Transverse colon (tissue), 4 donors: ENCODE data around the gene LRIG1. TPM values are rescaled to one million over a fixed set of nuclear protein-coding genes. Genes with fewer than 3 reads are reported as not detected.

ENCODE experiments used
- DNase-seq: peaks from one replicate; pipeline ENCODE4 v3.0.0-alpha.2; 2019
- H3K27ac ChIP-seq, 4 donors: fragments of 200-600 bp; sonication (generic); 2 replicates each; pipeline ENCODE4 v1.5.1; 2016 to 2018; ENCODE audit warnings: inconsistent platforms in 4 of 4
- H3K27me3 ChIP-seq: fragments of 200-600 bp; sonication (generic); 2 replicates; pipeline ENCODE4 v1.5.1; 2017; ENCODE audit warnings: inconsistent platforms
- H3K36me3 ChIP-seq, 4 donors: fragments of 200-600 bp; sonication (generic); 2 replicates each; pipeline ENCODE4 v1.5.1; 2017 to 2019; ENCODE audit warnings: inconsistent platforms in 4 of 4
- H3K4me1 ChIP-seq, 4 donors: fragments of 200-600 bp; sonication (generic); 2 replicates each; pipeline ENCODE4 v1.5.1; 2017 to 2020; ENCODE audit warnings: inconsistent platforms in 4 of 4
- H3K4me3 ChIP-seq, 4 donors: fragments of 200-600 bp; sonication (generic); 1 replicate in 1 of 4; 2 replicates in 3 of 4; pipeline versions ENCODE4 v1.5.1 to v1.6.1; 2017 to 2019; ENCODE audit warnings: inconsistent platforms in 4 of 4
- H3K9me3 ChIP-seq, 2 donors: fragments of 200-600 bp; sonication (generic); 2 replicates each; pipeline ENCODE4 v1.5.1; 2017 to 2019; ENCODE audit warnings: inconsistent platforms in 2 of 2
- EP300 ChIP-seq: sonication (generic); formaldehyde crosslinking; IDR thresholded peaks from one replicate; pipeline ENCODE4 v1.6.1; 2017; ENCODE audit warnings: antibody characterized with exemption, low read depth
- POLR2A ChIP-seq: fragments of 450-650 bp; IDR thresholded peaks from one replicate; pipeline ENCODE4 v1.6.1; 2016; ENCODE audit warnings: antibody characterized with exemption, mild to moderate bottlenecking, moderate library complexity
- POLR2AphosphoS5 ChIP-seq, 3 donors: sonication (generic); formaldehyde crosslinking; IDR thresholded peaks; one replicate each; pipeline ENCODE4 v1.6.1; 2016; ENCODE audit warnings: antibody characterized with exemption in 3 of 3
- whole genome bisulfite sequencing, 2 donors: methylation state at CpG; one replicate each; pipeline ENCODE4 v1.1.5; 2018; ENCODE audit warnings: low coverage in 1 of 2; 5-methylcytosine and 5-hydroxymethylcytosine counted together
- in situ Hi-C, 4 donors: fragments of 200-750 bp; cut with MboI; loops; one replicate each; pipeline versions ENCODE4 v1.15.0 to v1.15.1; 2017; ENCODE audit warnings: low sequenced_read_pairs in 3 of 4, low pct_ligation_motif_present in 1 of 4, low pct_unique_long_range_greater_than_20kb in 1 of 4
- intact Hi-C: fragments of 100-400 bp; cut with DNase I; formaldehyde crosslinking; loops from one replicate; pipeline ENCODE4 v1.15.1; 2023; ENCODE audit warnings: low total_unique reads
- total RNA-seq, 4 donors: library from RNA; depleted of rRNA; stranded (reverse); fragments of >200 nt; gene quantifications; one replicate each; pipeline ENCODE4 v1.1.0, GENCODE V29; 2016
- TF ChIP-seq, protein P1 (sequence below), 5 experiments: fragments of 200-600 bp in 3 of 5; fragments of 450-650 bp in 2 of 5; sonication (generic) in 3 of 5; IDR thresholded peaks; 1 replicate in 2 of 5; 2 replicates in 3 of 5; pipeline ENCODE4 v1.5.1; 2016 to 2017; ENCODE audit warnings: antibody characterized with exemption in 5 of 5, inconsistent platforms in 3 of 5, mild to moderate bottlenecking in 2 of 5, moderate library complexity in 1 of 5

Gene LRIG1
- total RNA-seq, 4 donors from 2014 or later: 67.2 to 87.6 (median 79.3) TPM

DNA sequence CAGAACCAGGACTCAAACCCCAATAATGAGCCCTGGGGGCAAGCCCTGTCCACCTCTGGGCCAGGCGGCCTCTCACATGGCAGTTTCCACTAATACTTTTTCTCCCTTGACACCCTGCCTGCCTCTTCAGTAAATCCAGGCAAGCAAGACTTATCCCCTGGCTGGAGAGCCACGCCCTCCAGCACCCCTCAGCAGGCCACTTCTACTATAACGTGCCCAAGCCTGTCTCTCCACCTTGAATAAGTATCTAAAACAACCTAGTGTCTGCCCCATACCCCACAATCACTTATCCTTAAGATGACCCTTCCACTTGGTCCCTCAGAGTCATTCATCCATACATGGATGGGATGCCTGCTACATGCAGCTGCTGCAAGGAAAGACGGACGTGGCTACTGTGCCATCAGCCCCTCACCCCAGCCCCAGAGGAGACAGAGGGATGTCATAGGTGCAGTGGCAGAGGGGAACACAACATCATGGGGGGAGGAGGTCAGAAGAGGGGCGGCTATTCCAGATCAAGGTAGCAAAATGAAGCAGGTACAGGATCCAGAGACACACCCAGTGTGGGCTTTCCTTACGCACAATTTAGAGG is 63.4 kb downstream of the LRIG1 start:
- Histone ChIP-seq H3K36me3 (no peaks in the 10 kb centered on the region), H3K27me3 (no peaks in the 10 kb centered on the region), H3K27ac (peak overlapping the region; percentile 8 to 81 (median 50)), H3K9me3 (no peaks in the 10 kb centered on the region), H3K4me3 (no peak overlapping the region), H3K4me1 (peaks cover 33 to 70% (median 47%) of the 10 kb centered on the region in 4 donors)
- TF ChIP-seq, protein P1, sequence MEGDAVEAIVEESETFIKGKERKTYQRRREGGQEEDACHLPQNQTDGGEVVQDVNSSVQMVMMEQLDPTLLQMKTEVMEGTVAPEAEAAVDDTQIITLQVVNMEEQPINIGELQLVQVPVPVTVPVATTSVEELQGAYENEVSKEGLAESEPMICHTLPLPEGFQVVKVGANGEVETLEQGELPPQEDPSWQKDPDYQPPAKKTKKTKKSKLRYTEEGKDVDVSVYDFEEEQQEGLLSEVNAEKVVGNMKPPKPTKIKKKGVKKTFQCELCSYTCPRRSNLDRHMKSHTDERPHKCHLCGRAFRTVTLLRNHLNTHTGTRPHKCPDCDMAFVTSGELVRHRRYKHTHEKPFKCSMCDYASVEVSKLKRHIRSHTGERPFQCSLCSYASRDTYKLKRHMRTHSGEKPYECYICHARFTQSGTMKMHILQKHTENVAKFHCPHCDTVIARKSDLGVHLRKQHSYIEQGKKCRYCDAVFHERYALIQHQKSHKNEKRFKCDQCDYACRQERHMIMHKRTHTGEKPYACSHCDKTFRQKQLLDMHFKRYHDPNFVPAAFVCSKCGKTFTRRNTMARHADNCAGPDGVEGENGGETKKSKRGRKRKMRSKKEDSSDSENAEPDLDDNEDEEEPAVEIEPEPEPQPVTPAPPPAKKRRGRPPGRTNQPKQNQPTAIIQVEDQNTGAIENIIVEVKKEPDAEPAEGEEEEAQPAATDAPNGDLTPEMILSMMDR (IDR thresholded peaks at IDR 0.05): no peak
- no peak for TF ChIP-seq EP300
- no peak for TF ChIP-seq POLR2A
- TF ChIP-seq POLR2AphosphoS5 (IDR thresholded peaks at IDR 0.05): no peak
- no peak for DNase-seq
- WGBS, 2 donors: 87 to 96% methylated on average over 2 to 7 of the region's 7 CpGs
- intact Hi-C loops: no loop called here
- in situ Hi-C loops: no loop called here

DNA sequence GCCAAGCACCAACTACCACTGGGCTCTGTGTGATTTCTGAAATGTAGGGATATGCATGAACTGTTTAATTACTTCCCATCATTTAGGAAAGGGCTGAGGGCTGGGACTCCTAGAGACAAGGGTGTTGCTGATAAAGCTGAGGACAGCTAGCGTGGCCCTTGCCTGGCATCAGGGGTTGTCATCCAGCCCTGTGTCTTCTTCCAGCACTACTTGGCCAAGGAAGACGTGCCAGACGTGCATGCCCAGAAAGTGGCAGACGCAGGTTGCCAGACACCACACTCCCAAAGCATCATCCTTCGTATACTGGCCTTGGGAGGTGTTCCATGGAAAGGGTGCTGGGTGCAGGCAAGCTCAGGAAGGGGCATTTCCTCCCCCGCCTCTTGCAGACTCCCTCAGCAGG is 64.8 kb downstream of the LRIG1 start:
- intact Hi-C loops: no loop called here
- 92% methylated on average over 5 of the region's 6 CpGs; no CpG with 5 or more reads in 1 of the 2 donors for WGBS, 2 donors
- Histone ChIP-seq H3K27ac (peak overlapping the region in 3 of 4 donors; percentile 28 to 69 (median 32)), H3K27me3 (no peaks in the 10 kb centered on the region), H3K4me1 (peaks cover 21 to 56% (median 34%) of the 10 kb centered on the region in 4 donors), H3K9me3 (no peaks in the 10 kb centered on the region), H3K4me3 (no peak overlapping the region), H3K36me3 (no peaks in the 10 kb centered on the region)
- TF ChIP-seq POLR2AphosphoS5 (IDR thresholded peaks at IDR 0.05) (no peak), POLR2A (no peak), EP300 (no peak)
- TF ChIP-seq, protein P1 (IDR thresholded peaks at IDR 0.05): no peak
- in situ Hi-C loops: no loop called here
- DNase-seq: no peak

DNA sequence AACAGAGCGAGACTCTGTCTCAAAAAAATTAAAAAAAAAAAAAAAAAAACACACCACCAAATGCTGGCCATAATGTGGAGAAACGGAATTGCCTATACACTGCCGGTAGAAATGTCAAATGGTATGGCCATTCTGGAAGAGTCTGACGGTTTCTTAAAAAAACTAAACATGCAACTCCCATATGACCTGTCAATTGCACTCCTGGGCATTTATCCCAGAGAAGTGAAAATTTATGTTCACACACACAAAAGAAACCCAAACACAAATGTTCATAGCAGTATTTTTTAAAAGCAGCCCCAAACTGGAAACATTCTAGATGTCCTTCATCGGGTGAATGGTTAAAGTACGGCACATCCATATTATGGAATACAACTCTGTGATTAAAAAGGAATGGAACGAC is 66.1 kb downstream of the LRIG1 start:
- H3K4me3 ChIP-seq: no peak overlapping the region
- H3K9me3 ChIP-seq: no peaks in the 10 kb centered on the region
- TF ChIP-seq POLR2AphosphoS5 (IDR thresholded peaks at IDR 0.05) (no peak), POLR2A (no peak)
- DNase-seq: no peak
- in situ Hi-C loops (no loop called here), intact Hi-C loops (no loop called here)
- H3K27me3 ChIP-seq: no peaks in the 10 kb centered on the region
- 72 to 83% methylated on average over 5 to 7 of the region's 7 CpGs for WGBS, 2 donors
- no peaks in the 10 kb centered on the region for H3K36me3 ChIP-seq
- peaks cover 8 to 47% (median 21%) of the 10 kb centered on the region in 4 donors for H3K4me1 ChIP-seq
- peak overlapping the region in 1 of 4 donors; percentile 87 for H3K27ac ChIP-seq

DNA sequence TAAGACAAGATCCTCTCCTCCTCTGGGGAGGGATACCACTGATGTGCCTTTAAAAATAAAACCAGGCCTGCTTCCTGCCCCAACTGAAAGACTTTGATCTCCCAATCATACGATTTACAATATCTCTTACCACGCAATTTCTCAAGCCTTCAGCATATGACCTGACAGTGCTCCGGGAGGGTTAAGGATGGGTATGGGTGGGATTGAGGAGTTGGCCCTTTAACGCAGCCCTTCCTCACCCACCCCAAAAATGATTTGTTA is 67.4 kb downstream of the LRIG1 start:
- H3K9me3 ChIP-seq: no peaks in the 10 kb centered on the region
- no peaks in the 10 kb centered on the region for H3K27me3 ChIP-seq
- H3K4me1 ChIP-seq: peaks cover 3 to 46% (median 25%) of the 10 kb centered on the region in 4 donors
- peak overlapping the region; percentile 17 to 87 (median 38) for H3K27ac ChIP-seq
- no peaks in the 10 kb centered on the region for H3K36me3 ChIP-seq
- no peak overlapping the region for H3K4me3 ChIP-seq
- in situ Hi-C loops: no loop called here
- no peak for DNase-seq
- 45 to 61% methylated on average over 3 to 4 of the region's 4 CpGs for WGBS, 2 donors
- TF ChIP-seq, protein P1 (IDR thresholded peaks at IDR 0.05): no peak
- TF ChIP-seq POLR2A: no peak
- TF ChIP-seq POLR2AphosphoS5 (IDR thresholded peaks at IDR 0.05): no peak
- TF ChIP-seq EP300: no peak
- intact Hi-C loops: no loop called here
